ENCODE data around the gene ABCA2. TPM values are rescaled to one million over a fixed set of nuclear protein-coding genes. Genes with fewer than 3 reads are reported as not detected.

ABCA2 gene
- total RNA-seq, 1 donor from 2014 or later: 15.7 TPM

DNA sequence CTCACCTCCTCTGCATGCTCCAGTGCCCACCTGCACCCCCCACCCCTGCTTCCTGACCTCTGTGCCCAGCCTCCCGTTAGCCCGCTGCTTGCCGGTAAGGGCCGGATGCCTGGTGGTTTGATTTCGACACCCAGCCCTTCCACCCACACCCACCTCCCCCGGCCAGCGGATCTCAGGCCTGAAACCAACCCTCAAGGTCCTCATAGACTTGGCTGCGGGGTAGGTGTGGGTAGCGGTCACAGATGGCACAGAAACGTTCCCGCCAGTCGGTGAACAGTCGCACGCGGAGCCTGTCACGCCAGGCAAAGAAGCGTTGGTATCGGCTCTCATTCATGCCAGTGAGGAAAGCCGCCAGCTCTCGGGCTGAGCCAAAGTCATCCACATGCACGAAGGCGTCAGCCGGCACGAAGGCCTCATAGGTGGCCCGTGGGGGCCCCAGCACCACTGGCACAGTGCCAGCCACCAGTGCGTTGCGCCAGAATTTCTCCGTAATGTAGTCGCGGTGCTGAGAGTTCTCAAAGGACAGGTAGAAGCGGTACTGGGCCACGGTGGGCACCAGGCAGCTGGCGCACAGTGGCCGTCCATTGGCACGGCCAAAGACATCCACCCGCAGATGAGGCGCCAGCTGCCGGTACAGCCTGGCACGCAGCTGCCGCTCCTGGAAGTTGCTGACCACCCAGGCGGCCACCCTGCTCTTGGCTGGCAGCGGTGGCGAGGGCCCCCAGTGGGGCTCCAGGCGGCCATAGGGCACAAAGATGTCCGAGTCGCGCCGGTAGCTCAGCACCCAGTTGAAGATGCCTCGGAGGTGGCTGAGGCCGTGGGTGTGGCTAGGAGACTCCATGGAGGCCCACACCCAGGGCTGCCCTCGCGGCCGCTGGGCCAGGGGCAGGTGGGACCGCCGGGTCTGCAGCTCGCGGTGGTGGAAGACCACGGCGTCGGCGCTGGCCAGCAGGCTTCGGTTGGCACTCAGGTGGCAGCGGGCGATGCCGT is 2.8 kb upstream of the ABCA2 start:
- no peak for DNase-seq (ENCODE audit: low read depth, low spot score)

DNA sequence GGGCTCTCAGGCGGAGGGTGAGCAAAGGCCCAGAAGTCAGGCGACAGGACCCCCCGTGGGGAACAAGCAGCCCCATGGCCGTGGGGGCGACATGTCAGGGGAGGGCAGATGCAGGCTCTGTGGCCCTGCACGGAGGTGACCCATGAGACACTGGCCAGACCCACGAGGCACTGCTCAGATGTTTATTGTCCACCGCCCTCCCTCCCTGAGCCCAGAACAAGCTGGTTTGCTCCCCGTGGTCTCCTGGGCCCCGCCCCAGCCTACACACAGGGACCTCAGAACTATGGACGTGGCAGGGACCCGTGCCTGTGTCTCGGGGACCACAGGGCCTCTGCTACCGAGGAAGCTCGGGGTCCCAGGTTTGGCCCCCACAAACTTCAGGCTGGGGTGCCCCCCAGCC is 2.0 kb upstream of the ABCA2 start:
- no peak for DNase-seq (ENCODE audit: low read depth, low spot score)

GRCh38 chr9:137029058-137029936 is 1.3 kb upstream of the ABCA2 start:
- DNase-seq (ENCODE audit: low read depth, low spot score): no peak

- no peak for DNase-seq (ENCODE audit: low read depth, low spot score)
These were observed 423 bp upstream of the ABCA2 start for GRCh38 chr9:137028263-137029057.

DNA sequence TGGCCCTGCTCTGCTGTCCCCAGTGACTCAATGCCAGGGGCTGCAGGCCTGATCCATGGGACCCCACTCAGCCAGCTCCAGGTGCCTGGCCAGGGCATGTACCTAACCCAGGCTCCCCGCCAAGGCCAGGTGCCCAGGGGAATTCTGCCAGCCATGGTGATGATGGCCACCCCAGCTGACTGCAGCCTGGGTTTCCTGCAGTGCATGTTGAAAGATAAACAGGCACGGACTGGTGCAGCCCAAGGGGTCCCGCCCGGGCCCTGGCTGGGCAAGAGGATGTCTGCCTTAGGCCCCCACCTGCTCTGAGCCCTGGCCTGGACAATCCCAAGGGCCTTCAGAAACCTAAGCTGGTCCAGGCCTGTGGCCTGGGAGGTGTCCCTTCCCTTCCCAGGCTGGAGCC is 1.2 kb downstream of the ABCA2 start:
- DNase-seq (ENCODE audit: low read depth, low spot score): no peak

DNA sequence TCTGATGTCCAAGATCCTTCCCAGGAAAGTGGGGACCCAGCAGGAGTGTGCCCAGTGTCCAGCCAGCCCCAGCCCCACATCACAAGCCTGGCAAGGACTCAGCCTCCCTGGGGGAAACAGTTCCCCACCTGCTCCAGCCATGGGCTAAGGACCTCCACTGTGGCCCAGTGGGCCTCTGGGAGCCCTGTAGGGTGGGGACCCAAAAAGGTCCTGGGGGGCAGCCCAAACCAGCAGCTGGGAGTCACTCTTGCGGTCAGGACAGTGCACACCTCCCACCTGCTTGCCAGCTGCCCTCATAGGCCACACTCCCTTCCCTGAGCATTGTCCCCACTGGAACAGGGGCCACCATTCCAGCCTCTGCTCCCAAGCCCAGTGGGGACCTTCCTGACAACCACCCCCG is 1.7 kb downstream of the ABCA2 start:
- DNase-seq (ENCODE audit: low read depth, low spot score): no peak

- no peak for DNase-seq (ENCODE audit: low read depth, low spot score)
These were observed 2.5 kb downstream of the ABCA2 start for GRCh38 chr9:137025517-137025966.

GRCh38 chr9:137023583-137023991 is 4.5 kb downstream of the ABCA2 start:
- no peak for DNase-seq (ENCODE audit: low read depth, low spot score)

DNA sequence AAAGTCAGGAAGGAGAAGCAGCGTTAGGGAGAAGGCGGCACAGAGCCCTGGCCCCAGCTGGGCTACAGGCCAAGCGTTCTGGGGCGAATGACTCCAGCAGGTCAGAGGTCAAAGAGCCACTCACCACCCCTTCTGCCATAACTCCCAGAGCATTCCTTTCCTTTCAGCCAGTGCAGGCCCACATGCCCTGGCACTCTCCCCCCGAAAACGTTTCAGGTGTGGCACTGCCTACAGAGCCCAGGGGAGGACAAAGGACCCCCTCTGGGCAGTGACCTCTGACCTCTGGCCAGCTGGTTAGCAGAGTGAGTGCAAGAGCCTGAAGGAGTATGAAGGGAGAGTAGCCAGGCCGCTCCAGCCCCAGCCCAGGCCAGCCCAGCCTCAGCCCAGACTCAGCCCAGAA is 4.9 kb downstream of the ABCA2 start:
- no peak for DNase-seq (ENCODE audit: low read depth, low spot score)

DNA sequence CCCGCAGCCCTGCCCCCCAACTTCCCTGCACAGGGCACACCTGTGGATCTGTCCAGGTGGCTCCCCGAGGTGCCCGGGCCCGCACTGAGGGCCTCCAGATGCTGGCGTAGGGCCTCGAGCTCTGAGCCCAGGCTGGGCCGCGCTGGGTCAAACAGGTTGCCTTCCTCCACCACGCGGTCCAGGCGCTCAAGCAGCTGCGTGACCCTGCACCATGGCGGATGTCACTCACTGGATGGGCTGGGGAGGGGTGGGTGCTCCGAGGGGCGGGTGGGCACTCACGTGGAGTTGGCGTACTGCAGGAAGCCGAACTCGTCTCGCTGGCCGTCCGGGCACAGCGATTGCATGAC is 5.4 kb downstream of the ABCA2 start:
- no peak for DNase-seq (ENCODE audit: low read depth, low spot score)

- DNase-seq (ENCODE audit: low read depth, low spot score): no peak
These were observed 5.9 kb downstream of the ABCA2 start for GRCh38 chr9:137021979-137022661.

DNA sequence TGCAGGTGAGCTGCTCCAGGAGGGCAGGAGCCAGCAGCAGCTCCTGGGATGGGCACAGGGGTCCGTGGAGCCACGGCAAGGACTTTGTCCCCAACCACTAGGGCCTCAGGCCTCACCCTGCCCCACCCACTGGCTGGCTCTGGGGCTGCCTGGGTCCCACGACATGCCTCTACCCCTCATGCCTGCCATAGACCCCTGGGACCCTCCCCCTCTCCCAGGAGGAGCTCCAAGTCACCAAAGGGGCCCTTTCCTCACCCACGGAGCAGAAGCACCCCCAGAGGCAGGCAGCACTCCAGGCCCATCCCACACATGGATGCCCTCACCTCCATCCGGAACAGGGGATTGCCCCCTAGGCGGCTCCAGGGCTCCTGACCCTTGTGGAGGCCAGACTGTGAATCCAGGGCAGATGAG is 6.5 kb downstream of the ABCA2 start:
- DNase-seq (ENCODE audit: low read depth, low spot score): no peak

DNA sequence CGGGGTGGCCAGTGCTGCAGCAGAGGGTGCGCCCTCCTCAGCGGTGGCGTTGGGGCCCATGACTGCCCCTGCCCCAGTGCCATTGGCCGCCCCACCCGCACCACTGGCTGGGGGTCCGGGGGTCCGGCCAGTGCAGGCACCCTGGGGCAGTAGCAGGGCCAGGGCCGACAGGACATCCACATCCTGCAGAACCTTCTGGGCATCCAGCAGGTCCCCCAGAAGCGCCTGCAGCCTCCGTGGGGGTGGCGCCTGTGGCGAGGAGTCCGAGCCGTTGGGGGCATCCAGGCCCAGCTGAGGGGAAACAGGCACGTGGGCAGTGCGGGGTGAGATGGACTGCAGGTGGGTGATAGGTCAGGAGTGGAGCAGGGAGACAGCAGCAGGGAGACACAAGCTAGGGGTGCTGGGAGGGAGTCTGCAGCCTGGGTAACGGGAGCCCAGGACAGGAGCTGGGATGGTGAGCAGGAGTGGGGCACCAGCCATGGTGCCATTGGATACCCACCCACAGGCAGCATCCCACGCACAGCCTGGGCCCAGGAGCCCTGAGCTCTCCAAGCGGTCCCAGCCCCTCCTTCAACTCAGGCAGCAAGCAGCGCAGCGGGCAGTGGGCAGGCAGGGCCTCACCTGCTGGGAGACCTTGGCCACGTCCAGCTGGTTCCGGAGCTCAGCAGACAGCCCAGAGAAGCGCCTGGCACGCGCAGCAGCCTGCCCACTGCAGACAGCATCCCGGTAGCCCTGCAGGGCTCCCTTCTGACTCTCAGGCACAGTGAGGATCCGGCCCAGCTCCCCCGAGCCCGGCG is 7.1 kb downstream of the ABCA2 start:
- no peak for DNase-seq (ENCODE audit: low read depth, low spot score)

GRCh38 chr9:137019891-137020683 is 8.0 kb downstream of the ABCA2 start:
- DNase-seq (ENCODE audit: low read depth, low spot score): no peak

- no peak for DNase-seq (ENCODE audit: low read depth, low spot score)
These were observed 9.1 kb downstream of the ABCA2 start for GRCh38 chr9:137018761-137019559.

DNA sequence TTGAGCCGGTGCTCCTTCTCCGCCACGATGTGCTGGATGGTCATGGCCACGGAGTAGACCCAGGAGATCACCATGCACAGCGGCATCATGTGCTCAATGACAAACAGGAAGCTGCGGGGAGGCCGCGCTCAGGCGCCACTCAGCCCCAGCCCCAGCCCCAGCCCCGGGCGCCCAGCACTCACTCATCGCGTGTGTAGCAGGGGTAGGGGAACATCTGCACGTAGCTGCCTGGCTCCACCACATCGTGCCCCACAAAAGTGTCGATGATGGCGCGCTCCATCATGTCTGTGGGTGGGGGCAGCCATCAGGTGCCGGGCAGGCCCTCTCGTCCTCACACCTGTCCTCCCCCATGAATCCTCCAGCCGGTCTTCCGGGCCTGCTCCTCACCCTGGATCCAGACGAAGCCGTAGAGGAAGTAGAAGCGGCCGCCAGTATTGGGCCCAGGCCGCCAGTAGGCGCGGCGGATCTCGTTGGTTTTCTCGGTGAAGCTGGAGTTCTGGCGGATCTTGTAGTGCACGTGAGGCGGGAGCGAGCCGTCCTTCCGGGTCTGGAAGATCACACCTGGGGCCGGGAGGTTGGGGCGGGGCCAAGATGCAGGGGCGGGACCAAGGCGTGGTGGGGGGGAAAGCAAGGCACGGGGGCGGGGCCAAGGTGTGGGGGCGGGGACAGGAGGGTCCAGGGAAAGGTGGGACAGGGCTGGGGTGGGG is 10.1 kb downstream of the ABCA2 start:
- DNase-seq (ENCODE audit: low read depth, low spot score): no peak

GRCh38 chr9:137017071-137017470 is 11.0 kb downstream of the ABCA2 start:
- no peak for DNase-seq (ENCODE audit: low read depth, low spot score)

DNA sequence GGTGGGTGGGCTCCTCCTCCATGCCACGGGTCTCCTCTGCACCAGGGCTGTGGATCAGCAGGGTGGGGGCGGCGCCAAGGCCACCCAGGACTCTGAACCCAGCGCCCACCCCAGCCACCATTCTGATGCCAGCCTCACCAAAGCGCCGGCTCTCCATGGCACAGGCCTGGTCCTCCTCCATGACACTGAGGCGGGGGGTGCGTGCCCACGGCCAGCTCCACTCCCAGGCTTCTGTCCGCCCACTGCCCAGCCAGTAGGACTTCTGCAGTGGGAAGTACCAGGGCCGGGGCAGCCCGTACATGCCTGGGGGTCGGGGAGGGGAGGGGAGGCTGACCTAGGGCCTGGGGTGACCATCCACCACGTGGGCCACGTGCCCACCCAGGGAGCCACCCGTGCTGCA is 11.6 kb downstream of the ABCA2 start:
- DNase-seq (ENCODE audit: low read depth, low spot score): no peak
